ENCODE data around the gene C11orf86. TPM values are rescaled to one million over a fixed set of nuclear protein-coding genes. Genes with fewer than 3 reads are reported as not detected.
"Not testable (repeated sequence)": the region's sequence is repeated elsewhere in the genome, so short reads cannot be mapped to it uniquely, and the experiment has no call there.

The C11orf86 gene
- total RNA-seq, 1 donor from 2014 or later = not detected

- no peak for DNase-seq (ENCODE audit: low spot score in 2 of 2)
- no peak overlapping the region for H3K4me3 ChIP-seq
- H3K27ac ChIP-seq = no peak overlapping the region
- intact Hi-C loops (cut with DNase I) = no loop called here
- no peaks in the 10 kb centered on the region for H3K9me3 ChIP-seq
- H3K36me3 ChIP-seq = no peaks in the 10 kb centered on the region
- H3K27me3 ChIP-seq = no peaks in the 10 kb centered on the region
- peaks cover 6 to 18% of the 10 kb centered on the region in 2 donors for H3K4me1 ChIP-seq
- no peak for TF ChIP-seq CTCF (IDR thresholded peaks at IDR 0.05)
Observed at GRCh38 chr11:66986178-66986545, 11.1 kb downstream of the C11orf86 start.

DNA sequence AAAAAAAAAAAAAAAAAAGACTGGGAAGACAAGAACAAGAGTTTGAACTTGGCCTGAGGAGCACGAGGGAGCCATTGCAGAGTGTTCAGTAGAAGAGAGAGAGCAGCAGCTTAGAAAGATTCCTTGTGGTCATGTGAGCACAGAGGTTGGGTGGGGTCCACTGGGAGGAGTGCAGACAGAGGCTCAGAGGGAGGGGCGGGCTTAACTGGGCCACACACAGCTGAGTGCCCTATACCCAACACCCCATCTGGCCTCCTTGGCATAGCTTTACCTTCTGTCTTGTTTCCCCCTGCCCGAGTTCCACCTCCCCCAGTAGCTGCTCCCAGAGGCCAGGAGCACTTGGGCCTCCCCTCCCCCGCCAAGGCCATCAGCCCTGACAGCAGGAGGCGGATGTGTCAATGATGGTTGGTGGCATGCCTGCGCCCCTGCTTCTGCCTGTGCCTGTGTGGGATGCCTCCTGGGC is 12.1 kb downstream of the C11orf86 start:
- Histone ChIP-seq H3K36me3 (no peaks in the 10 kb centered on the region), H3K27ac (no peak overlapping the region), H3K4me1 (peaks cover 6 to 10% of the 10 kb centered on the region in 2 donors), H3K27me3 (no peaks in the 10 kb centered on the region), H3K4me3 (no peak overlapping the region), H3K9me3 (no peaks in the 10 kb centered on the region)
- intact Hi-C loops (cut with DNase I) = no loop called here
- TF ChIP-seq CTCF (IDR thresholded peaks at IDR 0.05) = no peak
- DNase-seq (ENCODE audit: low spot score in 2 of 2) = no peak

DNA sequence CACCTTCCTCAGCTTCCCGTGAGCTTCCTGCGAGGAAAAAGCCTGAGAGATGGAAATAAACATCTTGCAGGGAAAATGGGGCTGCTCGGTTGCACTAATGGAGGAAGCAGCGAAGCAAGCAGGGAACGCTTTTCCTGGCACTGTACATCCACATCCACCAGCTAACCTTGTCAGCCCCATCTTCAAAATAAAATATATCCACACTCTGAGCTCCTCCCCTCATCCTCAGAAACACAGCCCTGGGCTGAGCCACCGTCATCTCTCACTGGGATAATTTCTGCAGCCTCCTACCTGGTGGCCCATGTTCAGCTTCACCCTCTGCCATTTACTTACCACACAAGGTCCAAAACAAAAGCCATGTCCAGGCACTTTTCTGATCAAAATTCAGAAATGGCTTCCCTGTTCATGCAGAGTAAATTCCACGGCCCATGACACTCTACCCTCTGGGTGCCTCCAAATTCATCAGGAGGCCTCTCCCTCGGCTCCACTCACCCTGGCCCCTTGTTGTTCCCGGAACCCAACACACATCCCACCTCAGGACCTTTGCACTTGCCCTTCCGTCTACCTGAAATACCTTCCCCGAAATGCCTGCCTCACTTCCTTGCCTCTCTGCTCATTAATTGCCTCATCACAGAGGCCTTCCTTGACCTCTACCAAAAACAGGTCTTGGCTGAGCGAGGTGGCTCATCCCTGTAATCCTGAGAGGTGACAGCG is 13.0 kb downstream of the C11orf86 start:
- Histone ChIP-seq H3K27me3 (no peaks in the 10 kb centered on the region), H3K4me3 (no peak overlapping the region), H3K9me3 (no peaks in the 10 kb centered on the region), H3K27ac (no peak overlapping the region), H3K36me3 (no peaks in the 10 kb centered on the region), H3K4me1 (peaks cover 6 to 10% of the 10 kb centered on the region in 2 donors)
- intact Hi-C loops (cut with DNase I) = no loop called here
- no peak for DNase-seq (ENCODE audit: low spot score in 2 of 2)
- no peak for TF ChIP-seq CTCF (IDR thresholded peaks at IDR 0.05)

- H3K36me3 ChIP-seq; H3K4me3 ChIP-seq; intact Hi-C loops (cut with DNase I); H3K27me3 ChIP-seq; H3K4me1 ChIP-seq; H3K9me3 ChIP-seq; DNase-seq (ENCODE audit: low spot score in 2 of 2); H3K27ac ChIP-seq: not testable (repeated sequence)
Observed at GRCh38 chr11:66988741-66989140, 13.6 kb downstream of the C11orf86 start.

- H3K4me1 ChIP-seq; H3K36me3 ChIP-seq; DNase-seq (ENCODE audit: low spot score in 2 of 2); H3K4me3 ChIP-seq; H3K27me3 ChIP-seq; intact Hi-C loops (cut with DNase I); H3K9me3 ChIP-seq; H3K27ac ChIP-seq: not testable (repeated sequence)
Observed at GRCh38 chr11:66989360-66989759, 14.3 kb downstream of the C11orf86 start.

GRCh38 chr11:66992041-66992440 is 16.9 kb downstream of the C11orf86 start:
- H3K4me3 ChIP-seq = no peak overlapping the region
- H3K27me3 ChIP-seq = no peaks in the 10 kb centered on the region
- no peaks in the 10 kb centered on the region for H3K9me3 ChIP-seq
- no peak for DNase-seq (ENCODE audit: low spot score in 2 of 2)
- intact Hi-C loops (cut with DNase I) = no loop called here
- no peaks in the 10 kb centered on the region for H3K36me3 ChIP-seq
- TF ChIP-seq CTCF (IDR thresholded peaks at IDR 0.05) = no peak
- H3K27ac ChIP-seq = no peak overlapping the region
- H3K4me1 ChIP-seq = no peaks in the 10 kb centered on the region
